GM23338 (cell line): ENCODE measurements around the gene NRXN2. TPM values are rescaled to one million over a fixed set of nuclear protein-coding genes. Genes with fewer than 3 reads are reported as not detected.

Experiments used
- ATAC-seq: fragments of 200-7000 bp; cut with Tn5 transposase; 3 replicates; pipeline ENCODE4 v1.9.1; 2020
- DNase-seq: peaks from one replicate; pipeline ENCODE4 v3.0.0-alpha.2; 2015; ENCODE audit warnings: low spot score
- H2AFZ ChIP-seq: fragments of 200-600 bp; sonication (generic); 2 replicates; pipeline ENCODE4 v1.8.0; 2016; ENCODE audit warnings: antibody characterized with exemption, mild to moderate bottlenecking, moderate library complexity
- H3F3A ChIP-seq: fragments of 200-600 bp; sonication (generic); replicated peaks from 2 replicates; pipeline ENCODE4 v1.8.0; 2017; ENCODE audit warnings: antibody characterized with exemption, mixed run types, low read depth
- H3K27ac ChIP-seq: fragments of 200-600 bp; sonication (generic); 2 replicates; pipeline ENCODE4 v1.6.1; 2016; ENCODE audit warnings: low read depth
- H3K27me3 ChIP-seq: fragments of 200-600 bp; sonication (generic); 2 replicates; pipeline ENCODE4 v1.8.0; 2016; ENCODE audit warnings: mild to moderate bottlenecking, mixed run types, moderate library complexity; ENCODE audit not compliant: insufficient read depth
- H3K36me3 ChIP-seq: fragments of 200-600 bp; sonication (generic); 2 replicates; pipeline ENCODE4 v1.8.0; 2016; ENCODE audit warnings: mild to moderate bottlenecking; ENCODE audit not compliant: insufficient read depth
- H3K4me1 ChIP-seq: fragments of 200-600 bp; sonication (generic); 2 replicates; pipeline ENCODE4 v1.8.0; 2016; ENCODE audit warnings: mild to moderate bottlenecking, moderate library complexity; ENCODE audit not compliant: insufficient read depth
- H3K4me2 ChIP-seq: fragments of 200-600 bp; sonication (generic); 2 replicates; pipeline ENCODE4 v1.7.1; 2017; ENCODE audit warnings: mixed run types
- H3K4me3 ChIP-seq: fragments of 200-600 bp; sonication (generic); 2 replicates; pipeline ENCODE4 v1.6.1; 2016; ENCODE audit warnings: mixed run types
- H3K79me2 ChIP-seq: fragments of 200-600 bp; sonication (generic); replicated peaks from 2 replicates; pipeline ENCODE4 v1.8.0; 2017; ENCODE audit warnings: mild to moderate bottlenecking; ENCODE audit not compliant: insufficient read depth
- H3K9me2 ChIP-seq: fragments of 200-600 bp; sonication (generic); 2 replicates; pipeline ENCODE4 v1.8.0; 2017; ENCODE audit not compliant: insufficient read depth
- H4K20me1 ChIP-seq: fragments of 200-600 bp; sonication (generic); replicated peaks from 2 replicates; pipeline ENCODE4 v1.8.0; 2017; ENCODE audit warnings: mild to moderate bottlenecking; ENCODE audit not compliant: insufficient read depth
- H3K27ac Mint-ChIP-seq: 2 replicates; pipeline ENCODE4 v1.8.0; 2020; ENCODE audit warnings: inconsistent platforms, mild to moderate bottlenecking, moderate library complexity, mixed read lengths
- H3K27me3 Mint-ChIP-seq: 3 replicates; pipeline ENCODE4 v1.8.0; 2022; ENCODE audit warnings: low read depth, mild to moderate bottlenecking, moderate library complexity, mixed read lengths, inconsistent platforms; ENCODE audit not compliant: insufficient read depth, poor library complexity
- H3K36me3 Mint-ChIP-seq: 3 replicates; pipeline ENCODE4 v1.8.0; 2021; ENCODE audit warnings: low read depth, mild to moderate bottlenecking, inconsistent platforms, moderate library complexity, mixed read lengths
- H3K4me1 Mint-ChIP-seq: 3 replicates; pipeline ENCODE4 v1.8.0; 2020; ENCODE audit warnings: mild to moderate bottlenecking, inconsistent platforms, mixed read lengths
- H3K4me3 Mint-ChIP-seq: 3 replicates; pipeline ENCODE4 v1.8.0; 2021; ENCODE audit warnings: moderate library complexity, mild to moderate bottlenecking, inconsistent platforms, mixed read lengths
- H3K9me3 Mint-ChIP-seq: 3 replicates; pipeline ENCODE4 v1.8.0; 2020; ENCODE audit warnings: moderate library complexity, mild to moderate bottlenecking, inconsistent platforms, mixed read lengths
- CREB1 ChIP-seq: fragments of 250-450 bp; sonication (Bioruptor Pico); IDR thresholded peaks from 2 replicates; pipeline ENCODE4 v1.5.0; 2020; ENCODE audit warnings: low read depth, mild to moderate bottlenecking, moderate library complexity
- CTCF ChIP-seq, 2 experiments: fragments of 200-600 bp in 1 of 2; sonication (generic) in 1 of 2; conservative IDR thresholded peaks; 2 replicates each; pipeline versions ENCODE4 v1.5.1 to v1.6.1; 2016 to 2017; ENCODE audit warnings: antibody characterized with exemption in 2 of 2, low read depth in 2 of 2, mild to moderate bottlenecking in 2 of 2, moderate library complexity in 1 of 2
- ETS1 ChIP-seq: IDR thresholded peaks from 2 replicates; pipeline ENCODE4 v1.6.1; 2016; ENCODE audit warnings: antibody characterized with exemption
- EZH2 ChIP-seq: fragments of 200-600 bp; sonication (generic); IDR thresholded peaks from one replicate; pipeline ENCODE4 v1.8.0; 2017; ENCODE audit warnings: antibody characterized with exemption, mild to moderate bottlenecking, low read depth; ENCODE audit not compliant: unreplicated experiment
- EZH2phosphoT487 ChIP-seq: fragments of 200-600 bp; sonication (generic); IDR thresholded peaks from one replicate; pipeline ENCODE4 v1.8.1; 2018; ENCODE audit warnings: antibody characterized with exemption; ENCODE audit not compliant: unreplicated experiment
- JUNB ChIP-seq: IDR thresholded peaks from one replicate; pipeline ENCODE4 v1.6.1; 2016; ENCODE audit warnings: antibody characterized with exemption; ENCODE audit not compliant: unreplicated experiment
- NANOG ChIP-seq: IDR thresholded peaks from 2 replicates; pipeline ENCODE4 v1.6.1; 2016; ENCODE audit warnings: antibody characterized with exemption, borderline replicate concordance
- POLR2AphosphoS5 ChIP-seq: IDR thresholded peaks from 2 replicates; pipeline ENCODE4 v1.6.1; 2016; ENCODE audit warnings: antibody characterized with exemption, low read depth
- REST ChIP-seq: IDR thresholded peaks from one replicate; pipeline ENCODE4 v1.6.1; 2018; ENCODE audit warnings: antibody characterized with exemption; ENCODE audit not compliant: unreplicated experiment
- ZNF114 ChIP-seq: fragments of 250-450 bp; sonication (Bioruptor Pico); IDR thresholded peaks from 2 replicates; pipeline ENCODE4 v1.5.0; 2020; ENCODE audit warnings: mild to moderate bottlenecking, moderate library complexity
- ZNF331 ChIP-seq: fragments of 250-450 bp; sonication (Bioruptor Pico); IDR thresholded peaks from 2 replicates; pipeline ENCODE4 v1.5.0; 2020; ENCODE audit warnings: low read depth, mild to moderate bottlenecking, moderate library complexity
- ZNF462 ChIP-seq: fragments of 250-450 bp; sonication (Bioruptor Pico); IDR thresholded peaks from 2 replicates; pipeline ENCODE4 v1.5.0; 2020; ENCODE audit warnings: mild to moderate bottlenecking, moderate library complexity
- polyA plus RNA-seq: library from polyadenylated mRNA; unstranded; fragments of >200 nt; fragmentation: Nextera tagmentation; extraction: Ambion mirVana; gene quantifications from 2 replicates; pipeline ENCODE4 v1.2.1, GENCODE V29; 2016
- total RNA-seq: library from RNA; depleted of rRNA; stranded (reverse); fragments of >200 nt; shearing (Covaris generic); gene quantifications from 2 replicates; pipeline ENCODE4 v1.2.3, GENCODE V29; 2014

Gene NRXN2
- total and polyA plus RNA-seq, 2 experiments from 2014 or later, result 3.4 to 17.0 TPM

GRCh38 chr11:64665411-64665821, 57.6 kb downstream of the NRXN2 start:
- no peak for ATAC-seq
- H3K9me2 ChIP-seq, result peaks cover 4% of the 10 kb centered on the region; the same call in 1 of the 2 replicates
- no peak overlapping the region for H3K27ac ChIP-seq
- no peak overlapping the region for H3K4me3 ChIP-seq
- Mint-ChIP-seq H3K4me3 (no peak overlapping the region), H3K27me3 (peaks cover 5% of the 10 kb centered on the region), H3K4me1 (peaks cover 2% of the 10 kb centered on the region; the same call in 2 of the 3 replicates), H3K9me3 (no peaks in the 10 kb centered on the region), H3K36me3 (peaks cover 4% of the 10 kb centered on the region; the same call in 1 of the 3 replicates), H3K27ac (no peak overlapping the region)
- no peaks in the 10 kb centered on the region for H3K4me1 ChIP-seq
- no peaks in the 10 kb centered on the region for H3K79me2 ChIP-seq
- H3K4me2 ChIP-seq, result no peak overlapping the region
- no peaks in the 10 kb centered on the region for H4K20me1 ChIP-seq
- no peaks in the 10 kb centered on the region for H3K27me3 ChIP-seq
- no peak overlapping the region for H2AFZ ChIP-seq
- peak; percentile 18 for DNase-seq
- no peaks in the 10 kb centered on the region for H3K36me3 ChIP-seq
- H3F3A ChIP-seq, result no peaks in the 10 kb centered on the region
- no peak for TF ChIP-seq ZNF331
- TF ChIP-seq CREB1, result no peak
- TF ChIP-seq ETS1, result no peak
- no peak for TF ChIP-seq POLR2AphosphoS5
- no peak for TF ChIP-seq NANOG
- no peak for TF ChIP-seq EZH2phosphoT487
- TF ChIP-seq EZH2, result no peak
- no peak for TF ChIP-seq ZNF114
- TF ChIP-seq ZNF462, result no peak
- TF ChIP-seq CTCF (conservative IDR thresholded peaks at IDR 0.05; ENCODE audit: low read depth in 2 of 2), result no peak
- TF ChIP-seq REST, result no peak
- no peak for TF ChIP-seq JUNB
